CD14-positive monocyte (primary cell): Measurements from ENCODE around the gene AGR3. TPM values are rescaled to one million over a fixed set of nuclear protein-coding genes. Genes with fewer than 3 reads are reported as not detected.
A peak's percentile ranks its signal among the peaks of the same experiment; 100 is the strongest.

Experiments used
- DNase-seq, 3 donors: peaks; one replicate each; pipeline ENCODE4 v3.0.0-alpha.2; 2011 to 2022
- H2AFZ ChIP-seq: 2 replicates; pipeline ENCODE4 v1.6.0; 2012; ENCODE audit warnings: mild to moderate bottlenecking, low read depth, low read length, inconsistent platforms; ENCODE audit not compliant: insufficient read depth, poor library complexity, severe bottlenecking
- H3K27ac ChIP-seq, 2 donors: 1 replicate in 1 of 2; 2 replicates in 1 of 2; pipeline ENCODE4 v1.5.1; 2012 to 2013; ENCODE audit warnings: low read length in 2 of 2, control low read depth in 1 of 2, inconsistent platforms in 1 of 2, low read depth in 1 of 2, mild to moderate bottlenecking in 1 of 2
- H3K27me3 ChIP-seq, 2 donors: one replicate each; pipeline versions ENCODE4 v1.6.0 to v1.6.1; 2011 to 2013; ENCODE audit warnings: low read length in 2 of 2; ENCODE audit not compliant: control insufficient read depth in 2 of 2, insufficient read depth in 2 of 2
- H3K36me3 ChIP-seq, 2 donors: replicated peaks in 1 of 2; 1 replicate in 1 of 2; 2 replicates in 1 of 2; pipeline versions ENCODE4 v1.5.1 to v1.6.1; 2012 to 2013; ENCODE audit warnings: low read length in 2 of 2, control low read depth in 1 of 2, inconsistent platforms in 1 of 2, mild to moderate bottlenecking in 1 of 2; ENCODE audit not compliant: insufficient read depth in 2 of 2, control insufficient read depth in 1 of 2
- H3K4me1 ChIP-seq, 2 donors: 1 replicate in 1 of 2; 2 replicates in 1 of 2; pipeline versions ENCODE4 v1.5.1 to v1.6.1; 2012 to 2013; ENCODE audit warnings: low read length in 2 of 2, control low read depth in 1 of 2, inconsistent platforms in 1 of 2, mild to moderate bottlenecking in 1 of 2, moderate library complexity in 1 of 2; ENCODE audit not compliant: insufficient read depth in 2 of 2, control insufficient read depth in 1 of 2
- H3K4me2 ChIP-seq: replicated peaks from 2 replicates; pipeline ENCODE3; 2012; ENCODE audit warnings: low read length, moderate library complexity, mild to moderate bottlenecking; ENCODE audit not compliant: poor library complexity, severe bottlenecking; ENCODE audit errors: extremely low read depth
- H3K4me3 ChIP-seq, 3 experiments: fragments of 200-600 bp in 1 of 3; sonication (generic) in 1 of 3; replicated peaks in 1 of 3; 1 replicate in 2 of 3; 2 replicates in 1 of 3; pipeline ENCODE4 v1.5.1; 2011 to 2013; ENCODE audit warnings: low read length in 3 of 3, mild to moderate bottlenecking in 3 of 3, control low read depth in 2 of 3, low read depth in 2 of 3, inconsistent platforms in 1 of 3, moderate library complexity in 1 of 3
- H3K79me2 ChIP-seq: 2 replicates; pipeline ENCODE4 v1.6.0; 2012; ENCODE audit warnings: mild to moderate bottlenecking, control low read depth, inconsistent platforms, low read length, moderate library complexity; ENCODE audit not compliant: insufficient read depth
- H3K9ac ChIP-seq: 2 replicates; pipeline ENCODE4 v1.6.0; 2017; ENCODE audit warnings: low read length, mild to moderate bottlenecking; ENCODE audit not compliant: insufficient read depth, poor library complexity, severe bottlenecking
- H3K9me3 ChIP-seq, 2 donors: replicated peaks in 1 of 2; 1 replicate in 1 of 2; 2 replicates in 1 of 2; pipeline versions ENCODE4 v1.5.1 to v1.6.1; 2012 to 2013; ENCODE audit warnings: low read length in 2 of 2, control low read depth in 1 of 2; ENCODE audit not compliant: control insufficient read depth in 1 of 2, insufficient read depth in 1 of 2
- H4K20me1 ChIP-seq: 2 replicates; pipeline ENCODE4 v1.6.0; 2012; ENCODE audit warnings: mild to moderate bottlenecking, low read length, control low read depth, moderate library complexity; ENCODE audit not compliant: insufficient read depth
- H3K27ac Mint-ChIP-seq, 7 donors: one replicate each; pipeline ENCODE4 v1.8.0; 2020; ENCODE audit warnings: mild to moderate bottlenecking in 7 of 7, mixed read lengths in 7 of 7, moderate library complexity in 6 of 7, inconsistent platforms in 2 of 7
- H3K27me3 Mint-ChIP-seq, 3 donors: one replicate each; pipeline ENCODE4 v1.8.0; 2021 to 2022; ENCODE audit warnings: low read depth in 3 of 3, mild to moderate bottlenecking in 3 of 3, mixed read lengths in 3 of 3, moderate library complexity in 3 of 3, inconsistent platforms in 1 of 3
- H3K36me3 Mint-ChIP-seq, 2 donors: one replicate each; pipeline ENCODE4 v1.8.0; 2020; ENCODE audit warnings: mixed read lengths in 2 of 2, inconsistent platforms in 1 of 2, mild to moderate bottlenecking in 1 of 2
- H3K4me1 Mint-ChIP-seq: one replicate; pipeline ENCODE4 v1.8.0; 2020; ENCODE audit warnings: mild to moderate bottlenecking, mixed read lengths
- H3K4me3 Mint-ChIP-seq, 2 donors: one replicate each; pipeline ENCODE4 v1.8.0; 2020; ENCODE audit warnings: mild to moderate bottlenecking in 2 of 2, mixed read lengths in 2 of 2, moderate library complexity in 1 of 2
- H3K9me3 Mint-ChIP-seq, 7 donors: one replicate each; pipeline ENCODE4 v1.8.0; 2020 to 2022; ENCODE audit warnings: mixed read lengths in 7 of 7, mild to moderate bottlenecking in 6 of 7, moderate library complexity in 6 of 7, inconsistent platforms in 2 of 7
- WGBS: methylation state at CpG from one replicate; pipeline ENCODE4 v1.1.5; 2013; ENCODE audit warnings: missing lambda C conversion rate; ENCODE audit not compliant: insufficient coverage; 5-methylcytosine and 5-hydroxymethylcytosine counted together
- intact Hi-C, 2 donors: fragments of 100-400 bp; cut with micrococcal nuclease; formaldehyde crosslinking; loops; one replicate each; pipeline versions ENCODE4 v1.15.0 to v1.15.1; 2023
- polyA plus RNA-seq, 3 donors: library from polyadenylated mRNA; depleted of rRNA in 1 of 3; unstranded in 2 of 3; stranded (reverse) in 1 of 3; fragments of 300-500 nt in 2 of 3; fragments of >200 nt in 1 of 3; fragmentation: Illumina TruSeq in 2 of 3; gene quantifications; 1 replicate in 2 of 3; 2 replicates in 1 of 3; pipeline ENCODE4 v1.2.3, GENCODE V29; 2012 to 2021
- TF ChIP-seq, protein P1 (sequence below): fragments of 200-600 bp; IDR thresholded peaks from one replicate; pipeline ENCODE4 v1.8.0; 2022; ENCODE audit warnings: antibody characterized with exemption, mild to moderate bottlenecking

The AGR3 gene
- polyA plus RNA-seq, 3 donors: not detected

- peak overlapping the region in 1 of 2 donors; percentile 61 for H3K4me3 Mint-ChIP-seq
- H3K79me2 ChIP-seq: no peaks in the 10 kb centered on the region
- H3K9ac ChIP-seq: no peak overlapping the region
- no peaks in the 10 kb centered on the region for H4K20me1 ChIP-seq
- H3K4me1 Mint-ChIP-seq: peaks cover 34% of the 10 kb centered on the region
- H3K9me3 ChIP-seq: no peaks in the 10 kb centered on the region
- H3K27me3 ChIP-seq: no peaks in the 10 kb centered on the region
- no peaks in the 10 kb centered on the region for H3K36me3 Mint-ChIP-seq
- no peaks in the 10 kb centered on the region for H3K27me3 Mint-ChIP-seq
- TF ChIP-seq, protein P1, sequence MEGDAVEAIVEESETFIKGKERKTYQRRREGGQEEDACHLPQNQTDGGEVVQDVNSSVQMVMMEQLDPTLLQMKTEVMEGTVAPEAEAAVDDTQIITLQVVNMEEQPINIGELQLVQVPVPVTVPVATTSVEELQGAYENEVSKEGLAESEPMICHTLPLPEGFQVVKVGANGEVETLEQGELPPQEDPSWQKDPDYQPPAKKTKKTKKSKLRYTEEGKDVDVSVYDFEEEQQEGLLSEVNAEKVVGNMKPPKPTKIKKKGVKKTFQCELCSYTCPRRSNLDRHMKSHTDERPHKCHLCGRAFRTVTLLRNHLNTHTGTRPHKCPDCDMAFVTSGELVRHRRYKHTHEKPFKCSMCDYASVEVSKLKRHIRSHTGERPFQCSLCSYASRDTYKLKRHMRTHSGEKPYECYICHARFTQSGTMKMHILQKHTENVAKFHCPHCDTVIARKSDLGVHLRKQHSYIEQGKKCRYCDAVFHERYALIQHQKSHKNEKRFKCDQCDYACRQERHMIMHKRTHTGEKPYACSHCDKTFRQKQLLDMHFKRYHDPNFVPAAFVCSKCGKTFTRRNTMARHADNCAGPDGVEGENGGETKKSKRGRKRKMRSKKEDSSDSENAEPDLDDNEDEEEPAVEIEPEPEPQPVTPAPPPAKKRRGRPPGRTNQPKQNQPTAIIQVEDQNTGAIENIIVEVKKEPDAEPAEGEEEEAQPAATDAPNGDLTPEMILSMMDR: no peak
- peak; percentile 16 to 31 (median 20) for DNase-seq
- intact Hi-C loops: no loop called here
- peak overlapping the region in 1 of 2 donors; percentile 50 for H3K27ac ChIP-seq
- H3K9me3 Mint-ChIP-seq: no peaks in the 10 kb centered on the region
- no peaks in the 10 kb centered on the region for H3K36me3 ChIP-seq
- peak overlapping the region in 1 of 3 experiments; percentile 6 for H3K4me3 ChIP-seq
- WGBS: 0% methylated on average over 2 of the region's 2 CpGs
- H3K4me1 ChIP-seq: peaks cover 22 to 41% of the 10 kb centered on the region in 2 donors
- peak overlapping the region; percentile 21 for H3K4me2 ChIP-seq
- H2AFZ ChIP-seq: peak overlapping the region; percentile 69
- H3K27ac Mint-ChIP-seq: peak overlapping the region in 4 of 7 donors; percentile 26 to 86 (median 71)
Observed at GRCh38 chr7:16816824-16817223, 65.0 kb downstream of the AGR3 start.

DNA sequence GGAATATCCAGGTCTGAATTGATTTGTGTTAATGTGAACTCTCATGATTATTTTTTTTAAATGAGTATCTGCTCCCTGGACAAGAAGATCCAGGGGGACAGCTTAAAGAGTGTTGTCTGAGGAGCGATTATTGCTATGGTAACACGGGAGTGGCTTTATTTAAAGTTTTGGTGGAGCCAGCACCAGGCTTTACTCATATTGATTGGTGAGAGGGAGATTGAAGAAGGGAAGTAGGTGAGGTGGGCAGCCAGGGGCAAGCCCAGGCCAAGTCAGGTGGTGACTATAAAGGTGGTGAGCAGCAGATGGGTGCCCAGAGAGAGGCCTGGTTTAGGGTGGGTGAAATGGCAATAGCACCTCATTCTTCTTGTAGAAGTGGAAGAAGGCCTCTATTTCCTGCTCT lies 66.8 kb downstream of the AGR3 start:
- peak overlapping the region in 1 of 7 donors; percentile 64 for H3K27ac Mint-ChIP-seq
- TF ChIP-seq, protein P1: no peak
- Histone ChIP-seq H3K4me2 (no peak overlapping the region), H3K9ac (no peak overlapping the region), H3K4me3 (no peak overlapping the region), H3K79me2 (no peaks in the 10 kb centered on the region), H2AFZ (peak overlapping the region; percentile 41), H3K27me3 (no peaks in the 10 kb centered on the region), H3K9me3 (no peaks in the 10 kb centered on the region), H4K20me1 (no peaks in the 10 kb centered on the region), H3K27ac (no peak overlapping the region), H3K36me3 (no peaks in the 10 kb centered on the region), H3K4me1 (peaks cover 22 to 44% of the 10 kb centered on the region in 2 donors)
- DNase-seq: no peak
- no peaks in the 10 kb centered on the region for H3K36me3 Mint-ChIP-seq
- peaks cover 38% of the 10 kb centered on the region for H3K4me1 Mint-ChIP-seq
- H3K27me3 Mint-ChIP-seq: no peaks in the 10 kb centered on the region
- intact Hi-C loops: no loop called here
- H3K4me3 Mint-ChIP-seq: no peak overlapping the region
- 95% methylated on average over 2 of the region's 2 CpGs for WGBS
- no peaks in the 10 kb centered on the region for H3K9me3 Mint-ChIP-seq
